ENCODE data around the gene PNPLA3. TPM values are rescaled to one million over a fixed set of nuclear protein-coding genes. Genes with fewer than 3 reads are reported as not detected.

PNPLA3 gene
- total RNA-seq, 1 experiment from 2014 or later: 17.5 TPM

DNA sequence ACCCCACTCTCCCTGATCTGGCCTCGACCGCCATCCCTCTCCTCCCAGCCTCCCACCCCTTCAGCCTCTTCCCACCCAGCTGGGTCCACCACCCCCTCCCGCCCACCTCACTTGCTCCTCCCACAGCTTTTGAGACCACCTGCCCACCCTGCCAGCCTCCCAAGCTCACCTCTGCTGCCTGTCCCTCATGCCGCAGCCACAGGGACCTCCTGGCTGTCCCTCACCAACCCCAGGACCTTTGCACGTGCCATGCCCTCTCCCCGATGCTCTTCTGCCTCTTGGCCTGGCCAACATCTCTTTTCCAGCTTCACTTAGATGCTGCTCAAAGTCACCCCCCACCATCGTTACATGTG is 38.3 kb upstream of the PNPLA3 start:
- Histone ChIP-seq H3K23ac (ENCODE audit: insufficient read length, low read depth, low read length) (no peak overlapping the region), H3K9me3 (ENCODE audit: control insufficient read depth, low read depth, low read length) (no peaks in the 10 kb centered on the region), H3K79me2 (ENCODE audit: insufficient read depth, low read length) (no peaks in the 10 kb centered on the region), H3K27ac (ENCODE audit: insufficient read length, low read depth, low read length) (no peak overlapping the region), H3K27me3 (ENCODE audit: insufficient read depth, low read length) (no peaks in the 10 kb centered on the region), H4K20me1 (ENCODE audit: control insufficient read depth, insufficient read depth, insufficient read length) (no peaks in the 10 kb centered on the region), H3K4me1 (ENCODE audit: insufficient read depth, low read length) (no peaks in the 10 kb centered on the region), H2BK20ac (ENCODE audit: low read depth, low read length, poor library complexity, severe bottlenecking) (no peak overlapping the region), H4K91ac (ENCODE audit: insufficient read length, low read depth, low read length) (no peak overlapping the region), H4K5ac (ENCODE audit: insufficient read length, low read depth, low read length) (no peak overlapping the region), H3K18ac (ENCODE audit: insufficient read length, low read depth, low read length) (no peak overlapping the region), H3K14ac (ENCODE audit: insufficient read depth, low read length) (no peak overlapping the region), H3T11ph (ENCODE audit: low read length) (no peak overlapping the region), H2BK120ac (ENCODE audit: low read depth, low read length, poor library complexity, severe bottlenecking) (no peak overlapping the region), H3K4ac (ENCODE audit: low read depth, low read length) (no peak overlapping the region), H3K23me2 (ENCODE audit: insufficient read length, low read depth, low read length, poor library complexity, severe bottlenecking) (no peaks in the 10 kb centered on the region), H4K8ac (replicated peaks; ENCODE audit: insufficient read length, low read depth, low read length) (no peak overlapping the region), H2BK15ac (ENCODE audit: low read depth, low read length) (no peak overlapping the region), H2BK5ac (ENCODE audit: insufficient read length, low read length) (no peak overlapping the region), H3K56ac (ENCODE audit: insufficient read length, low read depth, low read length) (no peak overlapping the region), H3K79me1 (ENCODE audit: insufficient read depth, low read depth, low read length, poor library complexity, severe bottlenecking) (no peaks in the 10 kb centered on the region), H2BK12ac (ENCODE audit: insufficient read length, low read depth, low read length) (no peak overlapping the region), H3K9ac (ENCODE audit: extremely low read depth, insufficient read length, low read length) (no peak overlapping the region), H2AK5ac (ENCODE audit: insufficient read length, low read length) (no peak overlapping the region), H3K4me2 (ENCODE audit: insufficient read depth, insufficient read length, low read length) (no peak overlapping the region), H2AFZ (ENCODE audit: low read length) (no peak overlapping the region)
- Mint-ChIP-seq H3K4me3 (no peak overlapping the region; a peak in 1 of 5 replicates), H3K27ac (no peak overlapping the region), H3K9me3 (no peaks in the 10 kb centered on the region), H3K36me3 (ENCODE audit: insufficient read depth in 1 of 3, low read depth in 3 of 3) (peaks cover 5 to 13% (median 8%) of the 10 kb centered on the region in 3 experiments; a peak in 5 of 7 replicates), H3K4me1 (peaks cover 7 to 8% of the 10 kb centered on the region in 2 experiments), H3K27me3 (ENCODE audit: low read depth) (peaks cover 6% of the 10 kb centered on the region)
- TF ChIP-seq, protein P1, sequence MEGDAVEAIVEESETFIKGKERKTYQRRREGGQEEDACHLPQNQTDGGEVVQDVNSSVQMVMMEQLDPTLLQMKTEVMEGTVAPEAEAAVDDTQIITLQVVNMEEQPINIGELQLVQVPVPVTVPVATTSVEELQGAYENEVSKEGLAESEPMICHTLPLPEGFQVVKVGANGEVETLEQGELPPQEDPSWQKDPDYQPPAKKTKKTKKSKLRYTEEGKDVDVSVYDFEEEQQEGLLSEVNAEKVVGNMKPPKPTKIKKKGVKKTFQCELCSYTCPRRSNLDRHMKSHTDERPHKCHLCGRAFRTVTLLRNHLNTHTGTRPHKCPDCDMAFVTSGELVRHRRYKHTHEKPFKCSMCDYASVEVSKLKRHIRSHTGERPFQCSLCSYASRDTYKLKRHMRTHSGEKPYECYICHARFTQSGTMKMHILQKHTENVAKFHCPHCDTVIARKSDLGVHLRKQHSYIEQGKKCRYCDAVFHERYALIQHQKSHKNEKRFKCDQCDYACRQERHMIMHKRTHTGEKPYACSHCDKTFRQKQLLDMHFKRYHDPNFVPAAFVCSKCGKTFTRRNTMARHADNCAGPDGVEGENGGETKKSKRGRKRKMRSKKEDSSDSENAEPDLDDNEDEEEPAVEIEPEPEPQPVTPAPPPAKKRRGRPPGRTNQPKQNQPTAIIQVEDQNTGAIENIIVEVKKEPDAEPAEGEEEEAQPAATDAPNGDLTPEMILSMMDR (conservative IDR thresholded peaks at IDR 0.05): no peak; the same call in 2 of the 3 replicates
- WGBS (ENCODE audit: extremely low coverage, insufficient read length, low lambda C conversion rate): no CpG with 5 or more reads among the region's 7 CpGs
- DNase-seq: no peak
